MM.1S (cell line): Measurements from ENCODE around the gene PLCB1.

ENCODE experiments used
- CTCF ChIP-seq: fragments of 300-600 bp; sonication (generic); IDR thresholded peaks from 2 replicates; pipeline ENCODE4 v1.5.1; 2016; ENCODE audit warnings: antibody characterized with exemption, low read length, mixed read lengths
- EZH2 ChIP-seq: fragments of 300-600 bp; sonication (generic); optimal IDR thresholded peaks from 2 replicates; pipeline ENCODE3; 2017; ENCODE audit warnings: low read depth, mild to moderate bottlenecking, antibody characterized with exemption, low read length, mixed read lengths

GRCh38 chr20:8398263-8399051 is 266.4 kb downstream of the PLCB1 start:
- no peak for TF ChIP-seq CTCF
- TF ChIP-seq EZH2, result no peak
